LNCAP (cell line): Measurements from ENCODE around the gene C2CD4B.

Experiments used
- TF ChIP-seq, protein P1 (sequence below): fragments of 450-650 bp; IDR thresholded peaks from 2 replicates; pipeline ENCODE4 v1.5.1; 2017; ENCODE audit warnings: mild to moderate bottlenecking

C2CD4B gene

DNA sequence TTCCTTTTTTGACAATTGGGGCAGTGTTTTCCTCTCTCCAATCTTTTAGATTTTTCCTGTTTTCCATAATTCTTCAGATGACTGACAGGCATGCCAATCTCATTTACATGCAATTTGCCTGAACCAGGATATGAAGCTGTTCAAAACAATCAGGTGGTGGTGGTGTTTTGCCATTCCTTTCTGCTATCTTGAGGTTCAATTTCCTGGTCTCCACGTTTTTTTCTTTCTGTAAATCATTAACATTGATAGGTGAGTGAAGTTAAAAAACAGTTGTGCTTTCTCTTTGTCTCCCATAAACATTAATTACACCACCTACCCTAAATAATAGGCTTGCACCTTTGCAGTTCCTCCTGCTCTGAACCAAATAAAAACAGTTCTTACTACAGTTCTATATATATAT is 49.2 kb downstream of the C2CD4B start:
- TF ChIP-seq, protein P1, sequence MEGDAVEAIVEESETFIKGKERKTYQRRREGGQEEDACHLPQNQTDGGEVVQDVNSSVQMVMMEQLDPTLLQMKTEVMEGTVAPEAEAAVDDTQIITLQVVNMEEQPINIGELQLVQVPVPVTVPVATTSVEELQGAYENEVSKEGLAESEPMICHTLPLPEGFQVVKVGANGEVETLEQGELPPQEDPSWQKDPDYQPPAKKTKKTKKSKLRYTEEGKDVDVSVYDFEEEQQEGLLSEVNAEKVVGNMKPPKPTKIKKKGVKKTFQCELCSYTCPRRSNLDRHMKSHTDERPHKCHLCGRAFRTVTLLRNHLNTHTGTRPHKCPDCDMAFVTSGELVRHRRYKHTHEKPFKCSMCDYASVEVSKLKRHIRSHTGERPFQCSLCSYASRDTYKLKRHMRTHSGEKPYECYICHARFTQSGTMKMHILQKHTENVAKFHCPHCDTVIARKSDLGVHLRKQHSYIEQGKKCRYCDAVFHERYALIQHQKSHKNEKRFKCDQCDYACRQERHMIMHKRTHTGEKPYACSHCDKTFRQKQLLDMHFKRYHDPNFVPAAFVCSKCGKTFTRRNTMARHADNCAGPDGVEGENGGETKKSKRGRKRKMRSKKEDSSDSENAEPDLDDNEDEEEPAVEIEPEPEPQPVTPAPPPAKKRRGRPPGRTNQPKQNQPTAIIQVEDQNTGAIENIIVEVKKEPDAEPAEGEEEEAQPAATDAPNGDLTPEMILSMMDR, result no peak
